B cell (primary cell): ENCODE data around the gene PHF21A. TPM values are rescaled to one million over a fixed set of nuclear protein-coding genes. Genes with fewer than 3 reads are reported as not detected.

ENCODE experiments used
- ATAC-seq: fragments of 200-7000 bp; cut with Tn5 transposase; one replicate; pipeline ENCODE4 v1.10.0; 2021; ENCODE audit warnings: low read depth, mild to moderate bottlenecking, moderate number of reproducible peaks, moderate library complexity
- CTCF ChIA-PET: fragments of 350-600 bp; sonication (Branson Sonifier 250); formaldehyde crosslinking; loops from one replicate; lab custom pipeline; 2021; ENCODE audit warnings: antibody characterized with exemption, inconsistent platforms; lab: Charles Lee
- POLR2A ChIA-PET: fragments of 350-600 bp; sonication (Branson Sonifier 250); formaldehyde crosslinking; loops from one replicate; lab custom pipeline; 2021; ENCODE audit warnings: antibody characterized with exemption; lab: Charles Lee
- DNase-seq: peaks from one replicate; pipeline ENCODE4 v3.0.0; 2013
- H2AFZ ChIP-seq: 2 replicates; pipeline ENCODE4 v1.6.1; 2012; ENCODE audit warnings: mild to moderate bottlenecking, low read depth, low read length; ENCODE audit not compliant: insufficient read depth, poor library complexity, severe bottlenecking
- H3K27ac ChIP-seq, 2 donors: 1 replicate in 1 of 2; 2 replicates in 1 of 2; pipeline ENCODE4 v1.5.1; 2012 to 2013; ENCODE audit warnings: low read length in 2 of 2, mild to moderate bottlenecking in 2 of 2, moderate library complexity in 1 of 2
- H3K27me3 ChIP-seq, 4 experiments: fragments of 200-600 bp in 1 of 4; sonication (generic) in 1 of 4; replicated peaks in 1 of 4; 1 replicate in 2 of 4; 2 replicates in 2 of 4; pipeline versions ENCODE4 v1.6.1 to v1.7.0; 2013 to 2016; ENCODE audit warnings: low read length in 3 of 4, mild to moderate bottlenecking in 2 of 4, mixed read lengths in 1 of 4, moderate library complexity in 1 of 4; ENCODE audit not compliant: insufficient read depth in 4 of 4, control insufficient read depth in 3 of 4; ENCODE audit errors: control extremely low read depth in 1 of 4
- H3K36me3 ChIP-seq, 2 experiments: replicated peaks in 1 of 2; 1 replicate in 1 of 2; 2 replicates in 1 of 2; pipeline versions ENCODE4 v1.6.1 to v1.7.1; 2013; ENCODE audit warnings: low read length in 1 of 2; ENCODE audit not compliant: insufficient read depth in 2 of 2, control insufficient read depth in 1 of 2; ENCODE audit errors: control extremely low read depth in 1 of 2, extremely low read depth in 1 of 2
- H3K4me1 ChIP-seq, 2 donors: fragments of 200-600 bp in 1 of 2; sonication (generic) in 1 of 2; 1 replicate in 1 of 2; 2 replicates in 1 of 2; pipeline versions ENCODE4 v1.5.1 to v1.6.1; 2013 to 2017; ENCODE audit warnings: low read length in 2 of 2; ENCODE audit not compliant: control insufficient read depth in 2 of 2, insufficient read depth in 2 of 2
- H3K4me2 ChIP-seq: replicated peaks from 2 replicates; pipeline ENCODE3; 2012; ENCODE audit warnings: mild to moderate bottlenecking, low read depth, low read length; ENCODE audit not compliant: poor library complexity, severe bottlenecking
- H3K4me3 ChIP-seq, 5 experiments: fragments of 200-600 bp in 1 of 5; sonication (generic) in 1 of 5; 1 replicate in 3 of 5; 2 replicates in 2 of 5; pipeline versions ENCODE4 v1.5.1 to v1.7.0; 2011 to 2016; ENCODE audit warnings: low read length in 4 of 5, mild to moderate bottlenecking in 4 of 5, low read depth in 2 of 5, control low read depth in 1 of 5, moderate library complexity in 1 of 5; ENCODE audit not compliant: insufficient read depth in 1 of 5; ENCODE audit errors: control extremely low read depth in 1 of 5, extremely low read depth in 1 of 5
- H3K79me2 ChIP-seq: fragments of 200-600 bp; sonication (generic); one replicate; pipeline ENCODE4 v1.6.0; 2016; ENCODE audit warnings: low read length; ENCODE audit not compliant: control insufficient read depth, insufficient read depth
- H3K9ac ChIP-seq: fragments of 200-600 bp; sonication (generic); 2 replicates; pipeline ENCODE4 v1.6.1; 2017; ENCODE audit warnings: mild to moderate bottlenecking, low read length, moderate library complexity
- H3K9me3 ChIP-seq, 3 donors: one replicate each; pipeline versions ENCODE4 v1.6.1 to v1.7.1; 2013; ENCODE audit warnings: low read length in 2 of 3; ENCODE audit not compliant: control insufficient read depth in 2 of 3, insufficient read depth in 1 of 3; ENCODE audit errors: control extremely low read depth in 1 of 3
- H4K20me1 ChIP-seq: 2 replicates; pipeline ENCODE4 v1.6.0; 2012; ENCODE audit warnings: mild to moderate bottlenecking, low read length; ENCODE audit not compliant: insufficient read depth, control insufficient read depth, poor library complexity, severe bottlenecking
- H3K27ac Mint-ChIP-seq: one replicate; pipeline ENCODE4 v1.8.0; 2021; ENCODE audit warnings: mixed read lengths
- H3K27me3 Mint-ChIP-seq: one replicate; pipeline ENCODE4 v1.8.0; 2021; ENCODE audit warnings: mixed read lengths
- H3K4me1 Mint-ChIP-seq: one replicate; pipeline ENCODE4 v1.8.0; 2021; ENCODE audit warnings: mixed read lengths
- H3K4me3 Mint-ChIP-seq: one replicate; pipeline ENCODE4 v1.8.0; 2021; ENCODE audit warnings: mixed read lengths
- H3K9me3 Mint-ChIP-seq: one replicate; pipeline ENCODE4 v1.8.0; 2022; ENCODE audit warnings: mixed read lengths; ENCODE audit not compliant: insufficient read depth
- CTCF ChIP-seq: fragments of 200-600 bp; IDR thresholded peaks from one replicate; pipeline ENCODE4 v1.8.0; 2022; ENCODE audit warnings: antibody characterized with exemption, mild to moderate bottlenecking
- EZH2 ChIP-seq: IDR thresholded peaks from 2 replicates; pipeline ENCODE4 v1.6.1; 2012; ENCODE audit warnings: borderline replicate concordance, low read depth, mild to moderate bottlenecking, moderate library complexity, low read length; ENCODE audit not compliant: insufficient read depth, poor library complexity, severe bottlenecking
- WGBS: methylation state at CpG from one replicate; pipeline ENCODE4 v1.1.5; 2013; ENCODE audit warnings: missing lambda C conversion rate; ENCODE audit not compliant: insufficient coverage; 5-methylcytosine and 5-hydroxymethylcytosine counted together
- intact Hi-C: fragments of 100-400 bp; cut with micrococcal nuclease; formaldehyde crosslinking; loops from one replicate; pipeline ENCODE4 v1.10.0; 2022
- polyA plus RNA-seq: library from polyadenylated mRNA; depleted of rRNA; stranded (reverse); fragments of >200 nt; gene quantifications from 2 replicates; pipeline ENCODE4 v1.2.3, GENCODE V29; 2012
- total RNA-seq, 2 donors: library from RNA; stranded (reverse); fragments of 120-200 nt in 1 of 2; gene quantifications; 1 replicate in 1 of 2; 2 replicates in 1 of 2; pipeline versions ENCODE4 v1.2.3 to v1.2.4, GENCODE V29; 2013 to 2022

Gene PHF21A
- total and polyA plus RNA-seq, 2 donors (not counting 1 experiment from before 2014, with no cell fraction given): 41.9 to 103 TPM

- peaks cover 55% of the 10 kb centered on the region for H3K79me2 ChIP-seq
- no peak overlapping the region for H3K4me2 ChIP-seq
- no peak overlapping the region for H3K4me3 Mint-ChIP-seq
- no peak for ATAC-seq
- 91% methylated on average over 6 of the region's 6 CpGs for WGBS
- H4K20me1 ChIP-seq: peaks cover 42% of the 10 kb centered on the region
- intact Hi-C loops: no loop called here
- H3K27me3 ChIP-seq: no peaks in the 10 kb centered on the region
- H3K9me3 ChIP-seq: no peaks in the 10 kb centered on the region
- peaks cover 21% of the 10 kb centered on the region for H3K4me1 Mint-ChIP-seq
- TF ChIP-seq EZH2 (no peak), CTCF (no peak)
- no peak overlapping the region for H3K27ac Mint-ChIP-seq
- no peaks in the 10 kb centered on the region for H3K9me3 Mint-ChIP-seq
- H2AFZ ChIP-seq: no peak overlapping the region
- no peaks in the 10 kb centered on the region for H3K27me3 Mint-ChIP-seq
- H3K9ac ChIP-seq: no peak overlapping the region
- H3K4me3 ChIP-seq: no peak overlapping the region
- H3K36me3 ChIP-seq: no peaks in the 10 kb centered on the region
- peaks cover 0 to 11% of the 10 kb centered on the region in 2 donors for H3K4me1 ChIP-seq
- no peak overlapping the region for H3K27ac ChIP-seq
- ChIA-PET CTCF (interaction anchor here (1.4 to 4.6 kb wide), 3 partner anchors 10 to 28 kb away, joined by 6 to 18 read pairs (median 6); no protein-coding TSS in a partner anchor), POLR2A (no interaction called here)
- DNase-seq: no peak
These were observed 127.7 kb downstream of the PHF21A start for GRCh38 chr11:45993531-45994001.

GRCh38 chr11:45988921-45989320 is 132.3 kb downstream of the PHF21A start:
- Mint-ChIP-seq H3K4me1 (peaks cover 28% of the 10 kb centered on the region), H3K9me3 (no peaks in the 10 kb centered on the region), H3K27ac (no peak overlapping the region), H3K27me3 (no peaks in the 10 kb centered on the region), H3K4me3 (no peak overlapping the region)
- H3K4me2 ChIP-seq: no peak overlapping the region
- peaks cover 49% of the 10 kb centered on the region for H4K20me1 ChIP-seq
- WGBS: no CpG with 5 or more reads among the region's 1 CpG
- no peak for DNase-seq
- no peak overlapping the region for H3K9ac ChIP-seq
- no peak overlapping the region for H3K4me3 ChIP-seq
- TF ChIP-seq EZH2 (no peak), CTCF (no peak)
- H3K36me3 ChIP-seq: peaks cover 0 to 2% of the 10 kb centered on the region in 2 experiments
- CTCF ChIA-PET: interaction anchor here (1.7 to 2.5 kb wide), 3 partner anchors 24 to 218 kb away, joined by 3 to 9 read pairs (median 4); no protein-coding TSS in a partner anchor
- intact Hi-C loops: no loop called here
- ATAC-seq: no peak
- H2AFZ ChIP-seq: no peak overlapping the region
- H3K4me1 ChIP-seq: peaks cover 0 to 11% of the 10 kb centered on the region in 2 donors
- peaks cover 44% of the 10 kb centered on the region for H3K79me2 ChIP-seq
- H3K27me3 ChIP-seq: no peaks in the 10 kb centered on the region
- POLR2A ChIA-PET: no interaction called here
- H3K9me3 ChIP-seq: no peaks in the 10 kb centered on the region
- no peak overlapping the region for H3K27ac ChIP-seq
